ENCODE data around the gene MRPL12. TPM values are rescaled to one million over a fixed set of nuclear protein-coding genes. Genes with fewer than 3 reads are reported as not detected.

MRPL12 gene
- total RNA-seq, 2 donors from 2014 or later, result 53.4 to 63.5 TPM

DNA sequence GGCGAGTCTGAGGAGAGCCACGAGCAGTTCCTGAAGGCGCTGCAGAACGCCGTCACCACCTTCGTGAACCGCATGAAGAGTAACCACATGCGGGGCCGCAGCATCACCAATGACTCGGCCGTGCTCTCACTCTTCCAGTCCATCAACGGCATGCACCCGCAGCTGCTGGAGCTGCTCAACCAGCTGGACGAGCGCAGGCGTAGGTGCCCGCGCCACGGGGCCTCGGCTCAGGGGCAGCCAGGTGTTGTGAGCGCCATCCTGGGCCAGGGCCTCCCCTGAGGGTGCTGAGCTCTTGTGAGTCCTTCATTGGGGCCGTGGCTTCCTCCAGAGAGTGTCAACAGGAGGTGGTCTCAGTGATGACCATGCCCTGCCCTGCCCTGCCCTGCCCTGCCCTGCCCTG lies 7.4 kb upstream of the MRPL12 start:
- Histone ChIP-seq H3K27ac (no peak overlapping the region), H3K4me1 (replicated peaks) (no peaks in the 10 kb centered on the region), H3K36me3 (peaks cover 19 to 46% of the 10 kb centered on the region in 2 donors), H3K9me3 (no peaks in the 10 kb centered on the region), H3K4me3 (no peak overlapping the region), H3K27me3 (replicated peaks; ENCODE audit: insufficient read depth) (no peaks in the 10 kb centered on the region)
- no peak for DNase-seq (ENCODE audit: low spot score)
- intact Hi-C loops (cut with DNase I), result no loop called here
- WGBS, result 85% methylated on average over 22 of the region's 22 CpGs
- no peak for TF ChIP-seq POLR2AphosphoS5 (IDR thresholded peaks at IDR 0.05)
- no peak for TF ChIP-seq POLR2A (IDR thresholded peaks at IDR 0.05)
- TF ChIP-seq CTCF (IDR thresholded peaks at IDR 0.05), result no peak

- Histone ChIP-seq H3K36me3 (peaks cover 19 to 41% of the 10 kb centered on the region in 2 donors), H3K27ac (no peak overlapping the region), H3K4me1 (replicated peaks) (peaks cover 5% of the 10 kb centered on the region), H3K4me3 (no peak overlapping the region), H3K9me3 (no peaks in the 10 kb centered on the region), H3K27me3 (replicated peaks; ENCODE audit: insufficient read depth) (no peaks in the 10 kb centered on the region)
- WGBS, result 89% methylated on average over 35 of the region's 40 CpGs
- no peak for DNase-seq (ENCODE audit: low spot score)
- intact Hi-C loops (cut with DNase I), result no loop called here
- TF ChIP-seq CTCF (IDR thresholded peaks at IDR 0.05) (no peak), POLR2A (IDR thresholded peaks at IDR 0.05) (no peak), POLR2AphosphoS5 (IDR thresholded peaks at IDR 0.05) (no peak)
These were observed 6.8 kb upstream of the MRPL12 start for GRCh38 chr17:81696218-81696941.

DNA sequence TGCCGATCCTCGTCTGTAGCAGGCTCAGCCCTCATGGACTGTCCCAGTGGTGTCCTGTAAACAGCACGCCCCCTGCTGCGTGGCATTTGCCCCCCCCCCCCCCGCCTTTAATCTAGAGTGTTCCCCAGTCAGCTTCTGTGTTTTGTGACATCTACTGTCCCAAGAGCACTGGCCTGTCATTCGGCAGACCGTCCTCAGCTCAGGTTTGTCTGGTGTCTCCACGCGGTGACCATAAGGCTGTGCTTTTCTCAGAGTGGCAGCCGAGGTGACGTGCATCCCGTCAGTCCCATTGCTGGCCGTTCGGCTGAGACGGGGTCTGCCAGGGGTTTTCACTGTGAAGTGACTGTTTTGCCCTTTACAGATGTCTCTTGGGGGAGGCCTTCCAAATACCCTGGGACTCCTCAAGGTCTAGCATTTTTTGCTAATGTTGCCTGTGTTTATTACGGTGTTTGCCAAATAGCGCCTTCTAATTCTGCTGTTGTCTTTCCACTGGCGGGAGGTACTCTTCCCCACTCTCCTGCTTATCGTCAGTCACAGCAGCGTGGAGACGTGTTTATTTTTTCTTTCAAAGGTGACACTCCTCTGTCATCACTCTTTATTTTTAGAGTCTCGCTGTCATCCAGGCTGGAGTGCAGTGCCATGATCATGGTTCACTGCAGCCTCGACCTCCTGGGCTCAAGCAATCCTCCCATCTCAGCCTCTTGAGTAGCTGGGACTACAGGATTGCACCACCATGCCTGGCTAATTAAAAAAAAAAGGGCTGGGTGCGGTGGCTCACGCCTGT lies 5.7 kb upstream of the MRPL12 start:
- peaks cover 16% of the 10 kb centered on the region for H3K4me1 ChIP-seq (replicated peaks)
- DNase-seq (ENCODE audit: low spot score), result no peak
- H3K36me3 ChIP-seq, result peaks cover 19 to 31% of the 10 kb centered on the region in 2 donors
- TF ChIP-seq POLR2AphosphoS5 (IDR thresholded peaks at IDR 0.05) (no peak), CTCF (IDR thresholded peaks at IDR 0.05) (no peak), POLR2A (IDR thresholded peaks at IDR 0.05) (no peak)
- no peaks in the 10 kb centered on the region for H3K27me3 ChIP-seq (replicated peaks; ENCODE audit: insufficient read depth)
- WGBS, result 85% methylated on average over 25 of the region's 25 CpGs
- H3K9me3 ChIP-seq, result no peaks in the 10 kb centered on the region
- H3K27ac ChIP-seq, result no peak overlapping the region
- intact Hi-C loops (cut with DNase I), result no loop called here
- H3K4me3 ChIP-seq, result no peak overlapping the region

DNA sequence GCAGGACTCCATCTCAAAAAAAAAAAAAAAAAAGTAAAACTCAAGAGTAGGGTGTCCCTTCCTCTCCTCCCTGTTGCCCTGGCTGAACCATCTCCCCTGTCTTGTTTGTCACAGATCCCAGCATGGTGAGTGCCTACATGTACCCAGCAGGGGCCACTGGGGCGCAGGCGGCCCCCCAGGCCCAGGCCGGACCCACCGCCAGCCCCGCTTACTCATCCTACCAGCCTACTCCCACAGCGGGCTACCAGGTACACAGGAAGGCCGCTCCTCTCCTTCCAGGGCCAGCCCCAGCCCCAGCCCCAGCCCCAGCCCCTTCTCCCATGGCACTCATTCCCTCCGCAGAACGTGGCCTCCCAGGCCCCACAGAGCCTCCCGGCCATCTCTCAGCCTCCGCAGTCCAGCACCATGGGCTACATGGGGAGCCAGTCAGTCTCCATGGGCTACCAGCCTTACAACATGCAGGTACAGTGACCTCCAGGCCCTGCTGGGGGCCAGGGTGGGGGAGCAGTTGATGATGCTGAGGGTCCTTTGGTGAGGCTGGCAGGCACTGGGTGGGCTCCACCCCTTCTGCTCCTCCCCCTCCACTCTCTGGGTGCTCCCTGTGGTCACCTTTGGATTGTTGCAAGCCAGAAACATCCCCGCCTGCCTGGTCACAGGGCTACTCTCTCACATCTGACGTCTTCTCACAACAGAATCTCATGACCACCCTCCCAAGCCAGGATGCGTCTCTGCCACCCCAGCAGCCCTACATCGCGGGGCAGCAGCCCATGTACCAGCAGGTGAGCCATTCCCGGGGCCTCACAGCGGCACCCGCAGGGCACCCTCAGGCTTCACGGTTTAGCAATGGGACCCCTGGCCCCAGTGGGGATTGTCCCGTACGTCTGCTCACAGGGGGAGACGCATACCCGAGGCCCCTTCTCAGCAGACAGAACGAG lies 2.5 kb upstream of the MRPL12 start:
- H3K4me1 ChIP-seq (replicated peaks), result peaks cover 25% of the 10 kb centered on the region
- WGBS, result 86% methylated on average over 25 of the region's 25 CpGs
- no peaks in the 10 kb centered on the region for H3K27me3 ChIP-seq (replicated peaks; ENCODE audit: insufficient read depth)
- H3K4me3 ChIP-seq, result no peak overlapping the region
- intact Hi-C loops (cut with DNase I), result no loop called here
- H3K9me3 ChIP-seq, result no peaks in the 10 kb centered on the region
- no peak overlapping the region for H3K27ac ChIP-seq
- no peak for DNase-seq (ENCODE audit: low spot score)
- peaks cover 6 to 15% of the 10 kb centered on the region in 2 donors for H3K36me3 ChIP-seq
- no peak for TF ChIP-seq POLR2AphosphoS5 (IDR thresholded peaks at IDR 0.05)
